HUES64 (cell line): ENCODE measurements around the gene SDCCAG8.
"Not testable (repeated sequence)": the region's sequence is repeated elsewhere in the genome, so short reads cannot be mapped to it uniquely, and the experiment has no call there.

Source experiments
- H3K27ac ChIP-seq: 2 replicates; pipeline ENCODE4 v1.7.0; 2013; ENCODE audit warnings: low read depth, low read length, inconsistent platforms
- H3K27me3 ChIP-seq: 2 replicates; pipeline ENCODE4 v1.6.1; 2013; ENCODE audit warnings: mild to moderate bottlenecking, low read length; ENCODE audit not compliant: insufficient read depth
- H3K36me3 ChIP-seq: 2 replicates; pipeline ENCODE4 v1.6.1; 2013; ENCODE audit warnings: mild to moderate bottlenecking, low read length; ENCODE audit not compliant: insufficient read depth
- H3K4me1 ChIP-seq: 2 replicates; pipeline ENCODE4 v1.6.1; 2013; ENCODE audit warnings: mild to moderate bottlenecking, low read length, moderate library complexity; ENCODE audit not compliant: insufficient read depth
- H3K4me3 ChIP-seq: 2 replicates; pipeline ENCODE4 v1.5.1; 2013; ENCODE audit warnings: mild to moderate bottlenecking, low read length, moderate library complexity
- H3K9ac ChIP-seq: 2 replicates; pipeline ENCODE4 v1.6.1; 2013; ENCODE audit warnings: mild to moderate bottlenecking, low read depth, low read length
- H3K9me3 ChIP-seq: 2 replicates; pipeline ENCODE4 v1.6.1; 2013; ENCODE audit warnings: low read depth, low read length; ENCODE audit not compliant: insufficient read depth
- WGBS: fragments of 150-250, 120-280 bp; methylation state at CpG from one replicate; pipeline ENCODE4 v1.1.7; 2013; ENCODE audit warnings: missing lambda C conversion rate; 5-methylcytosine and 5-hydroxymethylcytosine counted together

Gene SDCCAG8

DNA sequence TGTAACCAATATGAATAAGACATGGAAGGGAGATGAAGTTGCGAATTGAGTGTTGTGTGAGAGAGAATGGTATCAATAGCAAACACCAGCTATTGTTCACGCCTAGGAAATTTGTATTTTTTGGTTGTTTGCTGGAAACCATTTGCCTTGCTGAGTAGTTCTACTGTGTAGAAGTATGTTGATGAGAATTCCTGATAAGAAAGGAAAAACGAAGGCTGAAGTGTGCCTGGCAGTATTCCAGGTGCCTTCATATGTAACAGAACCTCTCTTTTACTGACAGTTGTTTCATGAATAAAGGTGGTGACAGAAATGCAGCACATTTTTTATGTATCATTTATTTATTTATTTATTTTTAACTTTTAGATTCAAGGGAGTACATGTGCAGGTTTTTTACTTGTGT lies 79.5 kb downstream of the SDCCAG8 start:
- Histone ChIP-seq H3K27ac (no peak overlapping the region), H3K36me3 (no peaks in the 10 kb centered on the region), H3K4me1 (no peaks in the 10 kb centered on the region), H3K4me3 (no peak overlapping the region), H3K9ac (no peak overlapping the region), H3K27me3 (no peaks in the 10 kb centered on the region), H3K9me3 (no peaks in the 10 kb centered on the region)
- 97% methylated on average over 3 of the region's 3 CpGs for WGBS

DNA sequence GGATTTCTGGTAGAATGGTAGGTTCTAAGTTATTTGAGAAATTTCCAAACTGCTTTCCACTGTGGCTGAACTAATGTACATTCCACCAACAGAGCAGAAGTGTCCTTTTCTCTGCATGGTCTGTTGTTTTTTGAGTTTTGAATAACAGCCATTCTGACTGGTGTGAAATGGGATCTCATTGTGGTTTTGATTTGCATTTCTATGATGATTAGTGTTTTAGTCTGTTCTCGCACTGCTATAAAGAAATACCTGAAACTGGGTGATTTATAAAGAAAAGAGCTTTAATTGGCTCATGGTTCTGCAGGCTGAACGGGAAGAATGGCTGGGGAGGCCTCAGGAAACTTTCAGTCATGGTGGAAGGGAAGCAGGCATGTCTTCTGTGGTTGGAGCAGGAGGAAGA lies 80.3 kb downstream of the SDCCAG8 start:
- Histone ChIP-seq H3K4me1 (no peaks in the 10 kb centered on the region), H3K9me3 (no peaks in the 10 kb centered on the region), H3K4me3 (no peak overlapping the region), H3K27ac (no peak overlapping the region), H3K27me3 (no peaks in the 10 kb centered on the region), H3K36me3 (no peaks in the 10 kb centered on the region), H3K9ac (no peak overlapping the region)
- 91% methylated on average over 2 of the region's 2 CpGs for WGBS

DNA sequence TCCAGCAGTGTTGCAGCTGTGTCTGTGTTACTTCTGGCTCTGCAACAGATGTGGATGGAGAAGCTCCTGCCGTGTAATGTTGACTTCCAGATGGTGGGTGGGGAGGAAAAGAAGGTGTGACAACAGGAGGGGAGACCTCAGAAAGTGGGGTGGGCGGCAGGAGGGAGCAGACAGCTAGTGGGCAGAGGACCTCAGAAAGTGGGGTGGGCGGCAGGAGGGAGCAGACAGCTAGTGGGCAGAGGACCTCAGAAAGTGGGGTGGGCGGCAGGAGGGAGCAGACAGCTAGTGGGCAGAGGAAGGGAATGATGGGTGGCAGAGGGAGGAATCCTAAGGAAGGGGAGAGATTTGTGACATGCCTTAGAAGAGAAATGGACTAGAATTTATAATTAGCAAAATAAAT lies 83.0 kb downstream of the SDCCAG8 start:
- H3K36me3 ChIP-seq, H3K4me3 ChIP-seq, H3K27ac ChIP-seq, H3K4me1 ChIP-seq, H3K9ac ChIP-seq, H3K9me3 ChIP-seq, H3K27me3 ChIP-seq: not testable (repeated sequence)
- WGBS = 90% methylated on average over 4 of the region's 4 CpGs

DNA sequence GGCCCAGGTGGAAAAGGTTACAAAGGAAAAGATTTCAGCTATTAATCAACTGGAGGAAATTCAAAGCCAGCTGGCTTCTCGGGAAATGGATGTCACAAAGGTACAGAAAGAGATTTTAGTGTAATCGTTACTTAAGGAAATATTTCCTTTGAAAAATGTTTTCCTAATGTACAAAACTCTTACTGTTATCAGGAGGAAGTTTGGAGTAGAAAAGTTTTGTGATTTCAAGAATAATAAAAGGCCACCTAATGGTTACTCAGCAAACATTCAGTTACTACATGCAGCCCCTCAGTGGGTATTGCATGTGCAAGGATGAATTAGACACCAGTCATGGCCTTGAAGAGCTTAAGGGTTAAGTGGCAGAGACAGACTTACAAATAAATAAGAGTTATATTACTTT lies 85.2 kb downstream of the SDCCAG8 start:
- WGBS = 95% methylated on average over 2 of the region's 2 CpGs

DNA sequence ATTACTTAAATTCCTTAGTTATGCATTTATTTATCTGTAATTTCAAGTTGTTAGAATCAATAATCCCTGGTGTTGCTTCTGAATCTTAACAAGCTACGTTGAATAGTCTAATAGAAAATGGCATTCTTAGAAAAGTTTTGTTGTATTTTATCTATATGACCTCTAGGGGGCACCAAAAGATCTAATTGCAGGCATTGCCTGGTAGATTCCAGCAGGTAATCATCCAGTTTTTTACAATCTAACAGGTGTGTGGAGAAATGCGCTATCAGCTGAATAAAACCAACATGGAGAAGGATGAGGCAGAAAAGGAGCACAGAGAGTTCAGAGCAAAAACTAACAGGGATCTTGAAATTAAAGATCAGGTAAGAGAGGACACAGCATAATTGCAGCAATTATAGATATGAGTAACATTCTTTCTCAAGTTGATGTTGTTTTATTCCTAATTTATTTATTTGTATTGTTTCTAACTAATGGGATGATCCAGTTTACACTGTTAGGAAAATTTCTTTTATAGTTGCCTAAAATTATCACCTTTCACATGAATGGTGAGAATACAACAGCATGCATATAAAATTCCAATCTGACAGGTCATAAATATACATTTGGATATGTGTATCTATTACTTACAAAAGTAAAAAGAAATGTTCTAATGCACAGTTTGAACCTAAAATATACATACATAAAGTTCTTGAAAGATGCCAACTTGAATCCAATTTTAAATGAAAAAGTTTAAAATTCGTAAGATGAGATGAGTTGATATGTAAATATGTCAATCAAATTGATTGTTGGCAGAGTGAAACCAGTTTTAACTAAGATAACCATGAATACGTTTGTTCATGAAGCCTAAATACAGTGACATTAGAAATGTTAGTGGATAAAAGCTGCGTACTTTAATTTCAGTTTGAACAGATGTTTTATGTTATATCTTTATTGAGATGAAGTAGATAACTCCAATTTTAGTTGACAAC lies 88.4 kb downstream of the SDCCAG8 start:
- Histone ChIP-seq H3K4me1 (peaks cover 6% of the 10 kb centered on the region; the same call in 1 of the 2 replicates), H3K4me3 (no peak overlapping the region), H3K9ac (no peak overlapping the region), H3K27ac (no peak overlapping the region), H3K36me3 (no peaks in the 10 kb centered on the region), H3K9me3 (no peaks in the 10 kb centered on the region), H3K27me3 (no peaks in the 10 kb centered on the region)
- 75% methylated on average over 5 of the region's 5 CpGs for WGBS

More for the DNA sequence above, 85.2 kb downstream of the SDCCAG8 start:
- H3K27me3 ChIP-seq = no peaks in the 10 kb centered on the region
- no peaks in the 10 kb centered on the region for H3K36me3 ChIP-seq
- no peak overlapping the region for H3K27ac ChIP-seq
- no peak overlapping the region for H3K4me3 ChIP-seq
- no peaks in the 10 kb centered on the region for H3K4me1 ChIP-seq
- H3K9me3 ChIP-seq = no peaks in the 10 kb centered on the region
- H3K9ac ChIP-seq = no peak overlapping the region

DNA sequence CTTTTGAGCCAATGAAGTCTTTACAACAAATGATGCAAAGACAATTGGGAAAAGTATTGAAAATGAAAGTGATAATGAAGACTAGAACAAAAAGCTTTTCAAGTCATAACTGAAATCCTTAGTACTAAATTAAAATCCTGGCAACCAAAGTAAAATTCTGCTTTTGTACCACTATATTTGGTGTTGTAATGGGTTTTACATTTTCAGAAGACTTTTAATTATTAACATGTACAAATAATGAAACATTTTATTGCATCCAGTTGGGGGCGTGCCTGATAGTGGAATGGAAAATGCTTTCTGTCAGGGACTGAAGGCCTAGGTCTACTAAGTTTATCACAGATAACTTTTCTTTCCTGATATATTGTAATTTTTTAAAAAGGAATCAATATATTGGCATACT lies 89.4 kb downstream of the SDCCAG8 start:
- no peak overlapping the region for H3K9ac ChIP-seq
- no peaks in the 10 kb centered on the region for H3K27me3 ChIP-seq
- H3K27ac ChIP-seq = no peak overlapping the region
- no CpG with 5 or more reads among the region's 1 CpG for WGBS
- no peaks in the 10 kb centered on the region for H3K9me3 ChIP-seq
- peaks cover 6% of the 10 kb centered on the region; the same call in 1 of the 2 replicates for H3K4me1 ChIP-seq
- no peaks in the 10 kb centered on the region for H3K36me3 ChIP-seq
- H3K4me3 ChIP-seq = no peak overlapping the region

DNA sequence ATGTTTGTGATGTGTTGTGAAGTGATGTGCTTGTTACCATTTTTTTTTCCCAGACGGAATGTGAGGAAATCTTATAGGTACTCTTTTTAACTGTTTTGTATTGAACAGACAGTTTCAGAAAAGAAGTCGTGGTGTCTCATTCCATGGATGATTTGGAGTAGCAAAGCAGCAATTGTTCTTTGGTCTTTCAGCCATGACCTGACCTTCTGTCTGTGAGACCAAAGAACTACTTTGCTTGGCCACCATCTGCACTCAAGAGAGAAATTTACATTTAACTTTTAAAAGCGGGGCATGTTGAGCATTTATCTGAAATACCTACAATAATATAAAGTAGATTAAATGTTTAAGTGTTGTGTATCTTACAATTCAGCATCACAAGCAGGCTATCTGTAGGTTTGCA lies 90.2 kb downstream of the SDCCAG8 start:
- Histone ChIP-seq H3K9me3 (no peaks in the 10 kb centered on the region), H3K36me3 (no peaks in the 10 kb centered on the region)
- 81% methylated on average over 2 of the region's 3 CpGs for WGBS

GRCh38 chr1:243346468-243346867 lies 90.6 kb downstream of the SDCCAG8 start:
- no peaks in the 10 kb centered on the region for H3K27me3 ChIP-seq
- peaks cover 6% of the 10 kb centered on the region; the same call in 1 of the 2 replicates for H3K4me1 ChIP-seq
- H3K9ac ChIP-seq = no peak overlapping the region
- no peaks in the 10 kb centered on the region for H3K9me3 ChIP-seq
- no peak overlapping the region for H3K27ac ChIP-seq
- H3K36me3 ChIP-seq = no peaks in the 10 kb centered on the region
- no peak overlapping the region for H3K4me3 ChIP-seq
- 90% methylated on average over 3 of the region's 3 CpGs for WGBS

More for the DNA sequence above, 90.2 kb downstream of the SDCCAG8 start:
- Histone ChIP-seq H3K9ac (no peak overlapping the region), H3K4me1 (peaks cover 6% of the 10 kb centered on the region; the same call in 1 of the 2 replicates), H3K4me3 (no peak overlapping the region), H3K27ac (no peak overlapping the region), H3K27me3 (no peaks in the 10 kb centered on the region)

DNA sequence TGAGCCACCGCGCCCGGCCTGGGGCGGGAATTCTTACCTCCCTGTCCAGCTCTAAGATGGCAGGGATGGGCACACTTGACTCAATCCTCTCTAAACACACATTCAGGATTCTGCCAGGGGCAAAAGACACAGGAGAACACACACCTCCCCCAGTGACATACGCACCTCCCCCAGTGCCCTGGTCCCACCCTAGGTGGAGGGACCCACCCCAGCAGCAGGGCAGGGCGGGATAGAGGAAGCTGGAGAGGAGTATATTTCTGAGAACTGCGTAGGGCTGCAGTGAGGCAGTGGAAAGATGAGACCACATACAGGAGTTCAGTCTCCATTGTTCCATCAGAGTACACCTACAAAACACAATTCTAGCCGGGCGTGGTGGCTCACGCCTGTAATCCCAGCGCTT lies 92.5 kb downstream of the SDCCAG8 start:
- Histone ChIP-seq H3K27ac (no peak overlapping the region), H3K36me3 (no peaks in the 10 kb centered on the region), H3K4me1 (peaks cover 6% of the 10 kb centered on the region; the same call in 1 of the 2 replicates), H3K9ac (no peak overlapping the region), H3K4me3 (no peak overlapping the region), H3K27me3 (no peaks in the 10 kb centered on the region), H3K9me3 (no peaks in the 10 kb centered on the region)
- 93% methylated on average over 11 of the region's 11 CpGs for WGBS

GRCh38 chr1:243349128-243349527 lies 93.3 kb downstream of the SDCCAG8 start:
- WGBS = 100% methylated on average over 1 of the region's 1 CpG
- Histone ChIP-seq H3K4me1 (peaks cover 6% of the 10 kb centered on the region; the same call in 1 of the 2 replicates), H3K27me3 (no peaks in the 10 kb centered on the region), H3K27ac (no peak overlapping the region), H3K36me3 (no peaks in the 10 kb centered on the region), H3K9ac (no peak overlapping the region), H3K9me3 (no peaks in the 10 kb centered on the region), H3K4me3 (no peak overlapping the region)

GRCh38 chr1:243351337-243351736 lies 95.5 kb downstream of the SDCCAG8 start:
- Histone ChIP-seq H3K4me3 (no peak overlapping the region), H3K27me3 (no peaks in the 10 kb centered on the region), H3K36me3 (no peaks in the 10 kb centered on the region), H3K9ac (no peak overlapping the region), H3K27ac (no peak overlapping the region), H3K4me1 (peaks cover 5% of the 10 kb centered on the region; the same call in 1 of the 2 replicates), H3K9me3 (no peaks in the 10 kb centered on the region)
- 97% methylated on average over 1 of the region's 2 CpGs for WGBS
